HG03342 (cell line): ENCODE results near the gene TARS3.

Source experiments
- ATAC-seq: cut with Tn5 transposase; IDR thresholded peaks from one replicate; pipeline ENCODE4 v1.9.1; 2021; ENCODE audit warnings: mild to moderate bottlenecking, moderate library complexity; ENCODE audit not compliant: unreplicated experiment

TARS3 gene

DNA sequence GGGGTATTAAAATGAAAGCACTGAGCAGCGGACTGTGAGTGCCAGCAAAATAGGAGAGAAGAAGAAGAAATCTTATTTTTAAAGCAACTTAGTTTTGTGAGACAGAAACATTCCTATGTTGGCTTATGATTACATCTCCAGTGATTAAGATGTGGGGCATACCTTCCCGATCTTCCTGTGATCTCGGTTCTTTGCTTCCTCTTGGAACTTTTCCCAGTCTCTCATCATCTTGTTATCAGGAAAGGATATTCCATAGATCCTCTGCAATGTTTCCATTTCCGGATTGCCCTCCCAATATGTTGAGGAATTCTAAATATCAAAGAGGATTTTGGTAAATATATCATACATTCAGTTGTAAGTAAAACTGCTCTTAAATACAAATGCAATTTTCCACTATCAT lies 22.2 kb downstream of the TARS3 start:
- ATAC-seq = no peak

DNA sequence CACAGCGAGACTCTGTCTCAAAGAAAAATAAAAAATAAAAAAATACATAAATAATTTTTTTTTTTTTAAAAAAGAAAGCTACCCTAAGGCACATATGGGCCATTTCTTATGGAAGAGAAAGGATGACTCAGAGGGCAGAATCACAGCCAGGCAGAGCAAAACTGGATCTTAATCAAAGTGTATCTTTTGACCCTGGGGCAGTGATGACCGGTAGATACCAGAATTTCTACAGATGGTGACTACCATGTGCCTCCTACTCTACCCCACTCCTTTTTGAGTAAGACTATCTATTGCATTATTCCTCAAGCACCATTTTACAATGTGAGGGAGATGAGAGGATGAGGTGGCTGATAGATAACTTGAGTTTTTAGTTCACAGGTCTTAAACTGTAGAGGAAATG lies 26.0 kb downstream of the TARS3 start:
- ATAC-seq = no peak

DNA sequence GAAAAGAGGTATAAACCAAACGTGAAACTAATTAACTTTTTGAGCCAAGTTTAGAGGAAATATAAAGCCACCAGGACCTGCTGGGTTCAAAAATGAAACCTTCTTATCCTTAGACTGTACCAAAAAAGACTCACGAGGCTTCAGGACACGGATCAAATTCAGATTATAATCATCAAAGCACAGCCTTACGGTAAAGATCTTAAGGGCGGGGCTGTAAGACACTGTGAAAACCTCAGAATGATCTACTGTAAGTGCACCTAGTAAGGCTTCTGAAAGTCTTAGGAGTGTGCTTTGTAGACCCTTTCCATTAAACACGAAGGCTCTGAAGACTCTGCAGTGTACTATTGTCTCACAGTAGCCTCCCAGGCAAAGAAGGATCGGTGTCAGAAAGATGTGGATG lies 26.8 kb downstream of the TARS3 start:
- ATAC-seq = no peak

DNA sequence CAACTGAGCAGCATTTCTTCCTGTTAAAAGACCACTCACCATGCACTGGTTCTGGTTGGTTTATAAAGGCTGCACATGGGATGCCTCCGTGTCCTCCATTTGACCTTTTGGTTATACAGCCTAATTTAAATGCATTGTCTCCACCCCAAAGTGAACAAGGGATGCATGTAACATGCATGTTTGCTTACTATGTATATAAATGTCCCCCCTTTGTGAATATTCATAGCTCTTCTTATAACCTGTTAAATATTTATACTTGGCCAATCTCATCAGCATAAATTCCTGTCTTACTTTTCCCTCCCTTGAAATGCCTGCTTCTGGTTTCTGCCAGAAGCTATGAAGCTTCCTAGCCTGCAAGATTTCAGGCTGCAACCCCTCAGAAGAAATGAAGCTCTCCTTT lies 27.4 kb downstream of the TARS3 start:
- ATAC-seq = no peak

DNA sequence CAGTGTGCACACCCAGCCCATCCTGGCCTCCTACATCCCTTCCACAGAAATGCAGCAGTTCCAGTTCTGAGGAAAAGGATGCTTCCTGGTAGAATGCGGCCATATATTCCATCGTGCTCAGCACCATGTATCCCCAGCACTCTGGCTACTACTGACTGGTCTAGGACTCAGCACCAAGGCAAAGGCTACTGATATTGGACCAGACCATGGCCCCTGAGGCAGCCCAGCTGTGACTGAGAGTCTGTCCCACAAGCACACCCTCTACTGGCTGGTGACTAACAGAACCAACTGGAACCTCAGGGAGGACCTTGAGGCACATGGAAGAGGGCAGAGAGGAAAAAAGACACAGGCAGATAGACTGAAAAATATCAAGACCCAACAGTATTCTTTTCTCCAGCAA lies 30.0 kb downstream of the TARS3 start:
- no peak for ATAC-seq

DNA sequence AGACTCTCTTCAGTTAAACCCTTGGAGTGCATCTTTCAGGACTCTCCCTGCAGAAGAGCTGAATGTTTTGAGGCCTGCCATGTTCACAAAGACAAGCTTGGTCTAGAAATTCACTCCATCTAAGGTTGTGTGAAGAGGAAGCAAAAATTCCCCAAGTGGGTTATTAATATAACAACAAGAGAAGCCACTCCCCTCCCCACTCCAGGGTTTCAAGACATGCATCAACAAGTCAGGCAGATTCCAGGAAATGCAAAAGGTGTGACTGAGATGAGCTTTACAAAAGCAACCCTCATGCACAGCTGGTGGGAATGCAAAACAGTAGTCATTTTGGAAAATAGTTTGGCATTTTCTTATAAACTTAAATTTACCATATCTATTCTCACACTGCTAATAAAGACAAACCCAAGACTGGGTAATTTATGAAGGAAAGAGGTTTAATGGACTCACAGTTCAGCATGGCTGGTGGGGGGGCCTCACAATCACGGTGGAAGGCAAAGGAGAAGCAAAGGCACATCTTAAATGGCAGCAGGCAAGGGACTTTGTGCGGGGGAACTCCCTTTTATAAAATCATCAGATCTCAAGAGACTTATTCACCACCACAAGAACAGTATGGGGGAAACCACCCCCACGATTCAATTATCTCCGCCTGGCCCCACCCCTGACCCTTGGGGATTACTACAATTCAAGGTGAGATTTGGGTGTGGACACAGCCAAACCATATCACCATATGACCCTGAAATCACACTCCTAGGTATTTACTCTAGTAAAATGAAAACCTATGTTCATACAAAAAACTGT lies 31.3 kb downstream of the TARS3 start:
- ATAC-seq = no peak

DNA sequence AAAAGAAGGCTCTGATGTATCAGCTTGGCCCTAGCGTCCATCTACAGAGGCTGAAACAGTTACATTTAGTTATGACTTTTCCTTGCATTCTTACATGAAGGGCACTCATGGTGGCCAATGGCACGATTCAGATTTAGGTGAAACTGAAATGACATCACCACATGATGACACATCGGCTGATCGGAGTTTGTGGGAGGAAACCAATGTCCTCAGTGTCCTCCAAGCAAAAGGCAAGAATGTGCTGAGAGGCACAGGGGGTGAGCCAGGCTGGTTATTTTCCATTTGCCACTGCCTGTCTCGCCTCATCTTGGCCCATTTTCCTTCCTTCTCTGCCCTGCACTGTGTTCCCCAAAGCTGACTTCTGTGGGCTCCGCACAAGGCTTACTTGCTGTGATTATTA lies 34.4 kb downstream of the TARS3 start:
- no peak for ATAC-seq

DNA sequence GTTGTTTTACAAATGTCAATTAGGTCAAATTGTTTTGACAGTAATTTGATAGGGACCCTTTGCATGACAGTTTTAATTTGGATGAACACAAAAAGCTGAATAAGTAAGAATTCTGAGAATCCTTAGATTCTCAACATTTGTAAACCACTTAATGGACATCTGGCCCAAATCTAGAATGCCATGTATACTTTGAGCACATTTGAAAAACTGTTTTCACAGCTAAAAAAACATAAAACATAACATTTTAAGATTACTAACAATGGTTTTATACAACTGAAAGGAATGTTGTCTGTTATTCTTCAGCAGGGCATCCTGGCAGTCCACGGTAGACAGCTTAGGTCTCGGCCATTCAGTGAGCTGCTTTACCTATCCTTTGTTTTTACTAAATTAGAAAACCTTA lies 37.6 kb downstream of the TARS3 start:
- no peak for ATAC-seq

DNA sequence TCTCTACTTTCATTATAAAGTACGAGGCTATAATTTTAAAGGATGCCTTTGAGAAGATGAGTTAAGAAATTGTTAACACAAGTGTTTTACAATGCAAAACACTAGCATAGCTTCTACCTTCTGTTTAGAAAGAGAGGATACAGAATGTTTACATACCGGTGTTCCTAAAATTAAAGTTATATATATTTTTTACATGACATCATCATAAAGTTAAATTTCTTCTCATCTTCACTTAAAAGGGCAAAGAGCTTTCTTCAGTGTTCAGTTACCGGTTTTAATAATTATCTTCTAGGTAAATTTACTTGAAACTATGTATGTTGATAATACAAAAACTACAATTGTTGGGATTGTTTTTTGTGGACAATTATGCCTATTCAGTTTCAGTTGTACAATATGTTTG lies 39.4 kb downstream of the TARS3 start:
- ATAC-seq = no peak

DNA sequence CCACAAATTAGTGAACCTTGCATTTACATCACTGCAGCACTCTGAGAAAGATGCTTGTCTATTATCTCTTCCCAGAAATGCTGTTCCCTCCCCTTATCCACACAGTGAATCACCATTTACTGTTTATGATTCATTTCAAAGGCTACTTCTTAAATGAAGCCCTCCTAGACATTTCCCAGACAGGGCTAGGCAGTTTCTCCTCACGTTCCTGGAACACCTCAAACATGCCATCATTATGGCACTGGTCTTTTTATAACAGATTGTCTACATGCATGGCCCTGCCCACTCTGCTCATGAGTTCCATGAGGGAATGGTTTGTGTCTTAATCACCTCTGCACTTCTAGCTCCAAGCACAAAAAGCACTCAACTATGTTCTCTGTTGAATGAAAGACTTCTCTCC lies 39.9 kb downstream of the TARS3 start:
- ATAC-seq = no peak

DNA sequence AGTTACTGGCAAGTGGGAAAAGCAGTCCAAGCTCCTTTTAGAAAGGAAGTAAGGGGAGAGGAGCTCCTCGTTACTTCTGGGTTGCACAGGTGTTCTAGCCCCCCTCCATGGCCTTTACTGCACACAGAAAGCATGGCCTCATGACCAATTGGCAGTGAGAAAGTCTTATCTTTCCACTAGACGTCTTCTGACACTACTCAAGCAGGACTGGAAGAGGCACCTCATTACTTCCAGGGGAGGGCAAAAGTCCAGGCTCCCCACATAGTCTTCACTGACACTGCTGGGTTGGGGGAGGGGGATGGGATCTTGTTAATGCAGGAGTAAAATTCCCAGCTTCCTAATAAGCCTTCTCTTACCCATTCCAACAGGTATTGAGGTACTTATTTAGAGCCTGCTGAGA lies 44.5 kb downstream of the TARS3 start:
- no peak for ATAC-seq

DNA sequence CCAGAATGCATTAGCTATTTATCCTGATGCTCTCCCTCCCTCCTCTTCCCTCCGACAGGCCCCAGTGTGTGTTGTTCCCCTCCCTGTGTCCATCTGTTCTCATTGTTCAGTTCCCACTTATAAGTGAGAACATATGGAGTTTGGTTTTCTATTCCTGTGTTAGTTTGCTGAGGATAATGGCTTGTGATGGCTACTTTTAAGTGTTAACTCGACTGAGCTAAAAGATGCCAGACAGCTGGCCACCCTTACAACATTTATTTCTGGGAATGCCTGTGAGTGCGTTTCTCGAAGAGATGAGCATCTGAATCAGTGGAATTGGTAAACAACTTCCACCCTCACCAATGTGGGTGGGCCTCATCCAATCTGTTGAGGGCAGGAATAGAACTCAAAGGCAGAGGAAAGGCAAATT lies 47.3 kb downstream of the TARS3 start:
- no peak for ATAC-seq

DNA sequence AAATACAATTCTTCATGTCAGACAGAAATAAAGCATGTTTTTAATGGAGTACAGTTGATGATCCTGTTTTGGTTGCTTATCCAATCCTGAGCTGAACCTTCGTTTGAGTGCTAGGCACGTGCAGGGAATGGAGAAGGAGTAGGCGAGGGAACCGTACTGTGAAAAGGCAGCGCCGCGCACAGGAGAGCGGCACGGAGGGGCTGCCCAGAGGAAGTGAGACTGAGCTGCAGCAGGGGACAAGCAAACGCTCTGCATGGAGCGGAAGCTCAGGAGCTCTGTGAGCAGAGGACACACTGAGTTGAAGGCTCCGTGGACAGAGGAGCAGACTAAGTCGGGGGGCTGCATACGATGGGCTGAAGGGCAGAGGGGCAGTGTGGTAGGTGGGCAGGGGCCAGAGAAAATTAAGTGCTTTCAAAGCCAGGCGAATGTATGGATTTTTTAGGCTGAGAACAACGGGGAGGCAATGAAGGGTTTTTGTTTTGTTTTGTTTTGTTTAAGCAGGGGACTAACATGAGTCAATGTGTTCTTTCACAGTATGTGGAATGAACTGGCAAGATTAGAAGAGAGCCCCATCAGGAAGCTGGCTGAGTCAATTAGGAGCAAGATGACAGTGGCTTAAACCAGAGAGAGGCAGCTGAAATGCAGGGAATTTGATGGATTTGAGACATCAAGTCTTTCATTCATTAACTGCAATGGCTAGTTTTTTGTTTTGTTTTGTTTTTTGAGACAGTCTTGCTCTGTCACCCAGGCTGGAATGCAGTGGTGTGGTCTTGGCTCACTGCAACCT lies 48.3 kb downstream of the TARS3 start:
- no peak for ATAC-seq

DNA sequence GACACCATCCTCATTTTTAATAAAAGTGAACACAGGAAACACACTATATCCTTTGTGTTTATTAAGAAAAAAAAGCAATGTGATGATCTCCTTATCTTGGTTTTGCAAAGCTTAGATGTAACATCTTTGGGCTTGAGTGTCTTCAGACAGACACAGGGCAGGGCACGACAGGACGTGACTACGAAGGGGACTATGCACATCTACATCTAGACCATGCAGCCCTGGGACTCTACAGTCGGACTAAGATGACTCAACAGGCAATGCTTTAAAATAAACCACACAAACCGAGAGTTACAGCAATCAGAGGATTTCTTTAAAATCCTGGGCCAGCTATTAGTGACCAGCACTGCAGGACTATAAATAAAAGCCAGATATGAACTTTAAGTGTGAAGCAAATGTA lies 49.3 kb downstream of the TARS3 start:
- ATAC-seq = no peak

DNA sequence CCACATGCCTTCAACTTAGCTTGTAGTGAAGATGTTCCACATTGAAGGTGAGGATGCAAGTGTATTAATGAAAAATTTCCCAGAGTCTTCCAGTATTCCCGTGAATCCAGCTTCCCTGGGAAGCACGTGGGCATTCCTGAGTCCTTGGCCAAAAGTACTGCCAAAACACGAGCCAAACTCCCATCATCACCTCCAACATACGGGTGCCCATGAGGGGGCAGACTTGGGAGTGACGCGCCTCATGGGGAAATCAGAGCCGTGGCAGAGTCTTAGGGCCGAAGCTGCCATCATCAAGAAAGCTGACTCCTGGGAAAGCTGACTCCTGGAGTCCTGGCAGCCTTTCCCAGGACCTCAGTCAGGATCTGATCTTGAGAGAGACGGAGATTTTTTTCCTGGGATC lies 52.0 kb downstream of the TARS3 start:
- no peak for ATAC-seq

DNA sequence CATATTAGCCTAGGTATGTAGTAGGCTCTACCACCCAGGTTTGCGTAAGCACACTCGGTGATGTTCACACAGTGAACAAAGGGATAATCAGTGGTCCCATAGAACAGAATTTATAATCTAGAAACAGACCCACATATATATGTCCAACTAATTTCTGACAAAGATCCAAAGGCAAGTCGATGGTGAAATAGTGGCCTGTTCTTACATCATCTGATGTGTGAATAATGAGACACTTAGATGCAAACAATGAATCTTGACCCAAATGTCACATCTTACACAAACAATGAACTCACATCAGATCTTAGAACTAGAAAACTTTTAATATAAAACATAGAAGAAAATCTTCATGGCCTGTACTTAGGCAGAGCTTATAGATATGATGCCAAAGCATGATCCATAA lies 54.5 kb downstream of the TARS3 start:
- no peak for ATAC-seq

DNA sequence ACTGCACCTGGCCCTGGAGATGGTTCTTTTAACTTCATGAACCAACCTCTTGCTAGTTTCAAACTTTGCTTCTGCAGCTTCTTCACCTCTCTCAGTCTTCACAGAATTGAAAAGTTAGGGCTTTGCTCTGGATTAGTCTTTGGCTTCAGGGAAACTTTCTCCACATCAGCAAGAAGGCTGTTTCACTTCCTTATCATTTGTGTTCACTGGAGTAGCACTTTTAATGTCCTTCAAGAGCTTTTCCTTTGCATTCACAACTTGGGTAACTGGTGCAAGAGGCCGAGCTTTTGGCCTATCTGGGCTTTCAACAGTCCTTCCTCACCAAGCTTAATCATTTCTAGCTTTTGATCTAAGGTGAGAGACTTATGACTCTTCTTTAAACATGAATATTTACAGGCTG lies 56.4 kb downstream of the TARS3 start:
- no peak for ATAC-seq

DNA sequence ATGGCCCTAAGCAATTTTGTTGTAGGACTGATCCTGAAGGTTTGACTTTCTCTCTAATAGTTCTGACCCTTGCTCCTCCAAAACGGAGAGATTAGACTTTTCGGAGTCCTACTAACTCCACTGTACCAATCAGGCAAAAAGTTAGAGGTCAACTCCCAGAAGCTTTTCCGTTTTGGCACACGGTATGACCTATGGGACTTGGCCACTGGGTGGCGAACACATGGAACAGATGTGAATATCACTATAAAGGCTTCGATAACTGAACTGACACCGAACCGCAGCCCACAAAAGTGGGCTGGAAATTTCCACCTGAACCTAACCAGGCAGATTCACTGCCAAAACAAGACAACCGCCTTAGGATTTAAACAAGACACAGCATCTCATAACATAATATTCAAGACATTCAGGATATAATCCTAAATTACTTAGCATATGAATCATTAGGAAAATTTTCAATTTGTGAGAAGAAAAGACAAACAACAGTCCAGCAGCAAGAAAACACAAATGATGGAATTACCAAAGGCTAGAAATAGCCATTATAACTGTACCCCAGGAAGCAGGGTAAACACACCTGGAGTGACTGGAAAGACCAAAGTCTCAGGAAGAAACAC lies 59.9 kb downstream of the TARS3 start:
- ATAC-seq = no peak

DNA sequence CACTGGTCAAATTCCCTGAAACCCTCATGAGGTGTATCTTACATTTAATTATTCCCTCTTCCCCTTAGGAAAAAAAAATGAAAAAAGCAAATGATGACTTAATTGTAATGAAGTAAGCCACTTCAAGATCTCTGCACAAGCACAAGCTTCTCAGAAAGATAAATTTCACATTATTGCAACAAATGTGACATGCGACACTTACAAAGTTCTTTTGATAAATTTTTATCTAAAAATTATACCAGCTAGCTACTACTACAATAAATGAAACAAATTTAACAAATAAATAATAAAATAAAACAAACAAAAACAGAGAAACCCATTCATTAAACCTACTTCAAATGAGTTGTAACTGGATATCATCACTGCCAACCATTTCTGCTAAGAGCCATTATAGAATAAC lies 62.1 kb downstream of the TARS3 start:
- no peak for ATAC-seq

DNA sequence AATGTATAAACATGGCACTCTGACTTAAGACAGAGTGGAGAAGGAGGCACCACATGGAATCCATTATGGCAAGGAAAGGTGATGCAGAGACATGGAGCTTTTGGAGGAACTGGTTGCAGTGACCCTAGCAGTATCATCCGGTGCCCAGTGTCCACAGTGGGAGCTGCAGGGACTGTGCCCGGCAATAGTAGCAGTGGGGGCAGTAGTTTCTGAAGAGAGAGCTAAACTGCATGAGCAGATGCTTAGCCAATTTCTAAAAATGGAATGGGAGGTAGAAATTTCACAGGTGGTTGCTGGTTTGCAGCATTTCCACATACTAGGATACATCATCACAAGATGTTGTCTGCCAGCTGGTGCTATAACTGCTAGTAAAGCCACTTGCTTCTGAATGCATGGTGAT lies 64.3 kb downstream of the TARS3 start:
- ATAC-seq = no peak

DNA sequence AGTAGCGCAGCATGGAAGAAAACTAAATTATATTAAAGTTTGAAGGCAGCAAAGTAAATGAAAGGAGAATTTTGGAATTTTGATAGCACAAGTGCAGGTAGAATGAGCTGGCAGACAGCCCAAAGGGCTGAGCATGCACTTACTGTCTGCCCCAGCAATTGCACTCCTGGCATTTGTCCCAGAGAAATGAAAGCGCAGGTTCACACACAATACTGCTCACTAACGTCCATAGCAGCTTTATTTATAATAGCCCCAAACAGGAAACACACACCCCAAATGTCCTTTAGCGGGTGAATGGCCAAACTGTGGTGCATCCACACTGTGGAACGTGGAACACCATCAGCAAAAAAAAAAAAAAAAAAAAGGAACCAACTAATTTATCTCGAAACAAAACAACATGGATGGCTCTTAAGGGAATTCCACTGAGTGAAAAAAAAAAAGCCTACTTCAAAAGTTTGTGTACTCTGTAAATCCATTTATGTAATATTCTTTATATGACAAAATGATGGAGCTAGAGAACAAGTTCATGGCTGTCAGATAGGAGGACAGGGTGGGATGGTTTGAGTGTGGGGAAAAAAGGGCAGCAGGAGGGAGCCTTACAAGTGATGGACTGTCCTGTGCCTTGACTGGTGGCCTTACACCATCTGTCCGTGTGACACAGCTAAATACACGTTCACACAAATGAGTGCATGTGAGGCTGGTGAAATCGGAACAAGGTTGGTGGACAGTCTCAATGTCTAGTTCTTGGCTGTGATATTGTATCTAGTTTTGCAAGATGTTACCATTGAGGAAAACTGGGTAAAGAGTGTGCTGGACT lies 66.1 kb downstream of the TARS3 start:
- no peak for ATAC-seq
